Mesothelial cell of epicardium (in vitro differentiated cells): Measurements from ENCODE around the gene CCL16. TPM values are rescaled to one million over a fixed set of nuclear protein-coding genes. Genes with fewer than 3 reads are reported as not detected.
A peak's percentile ranks its signal among the peaks of the same experiment; 100 is the strongest.
"Not testable (repeated sequence)": the region's sequence is repeated elsewhere in the genome, so short reads cannot be mapped to it uniquely, and the experiment has no call there.

Experiments
- DNase-seq, 2 experiments: peaks; one replicate each; pipeline ENCODE4 v3.0.0; 2021; ENCODE audit warnings: low spot score in 2 of 2; ENCODE audit not compliant: unreplicated experiment in 2 of 2
- H3K27ac Mint-ChIP-seq: 2 replicates; pipeline ENCODE4 v1.8.0; 2021; ENCODE audit warnings: mixed read lengths
- H3K27me3 Mint-ChIP-seq: 2 replicates; pipeline ENCODE4 v1.8.0; 2021; ENCODE audit warnings: low read depth, mixed read lengths
- H3K36me3 Mint-ChIP-seq: 2 replicates; pipeline ENCODE4 v1.8.0; 2021; ENCODE audit warnings: mixed read lengths
- H3K4me1 Mint-ChIP-seq: 2 replicates; pipeline ENCODE4 v1.8.0; 2021; ENCODE audit warnings: mixed read lengths
- H3K4me3 Mint-ChIP-seq: 2 replicates; pipeline ENCODE4 v1.8.0; 2021; ENCODE audit warnings: mild to moderate bottlenecking, moderate library complexity, mixed read lengths
- H3K9me3 Mint-ChIP-seq: 2 replicates; pipeline ENCODE4 v1.8.0; 2021; ENCODE audit warnings: mixed read lengths
- CTCF ChIP-seq: fragments of 200-600 bp; sonication (generic); IDR thresholded peaks from one replicate; pipeline ENCODE4 v1.5.0; 2021; ENCODE audit warnings: antibody characterized with exemption; ENCODE audit not compliant: unreplicated experiment
- total RNA-seq: library from RNA; stranded (reverse); gene quantifications from 3 replicates; pipeline ENCODE4 v1.2.1, GENCODE V29; 2021

CCL16 gene
- total RNA-seq, 1 donor from 2014 or later = not detected

DNA sequence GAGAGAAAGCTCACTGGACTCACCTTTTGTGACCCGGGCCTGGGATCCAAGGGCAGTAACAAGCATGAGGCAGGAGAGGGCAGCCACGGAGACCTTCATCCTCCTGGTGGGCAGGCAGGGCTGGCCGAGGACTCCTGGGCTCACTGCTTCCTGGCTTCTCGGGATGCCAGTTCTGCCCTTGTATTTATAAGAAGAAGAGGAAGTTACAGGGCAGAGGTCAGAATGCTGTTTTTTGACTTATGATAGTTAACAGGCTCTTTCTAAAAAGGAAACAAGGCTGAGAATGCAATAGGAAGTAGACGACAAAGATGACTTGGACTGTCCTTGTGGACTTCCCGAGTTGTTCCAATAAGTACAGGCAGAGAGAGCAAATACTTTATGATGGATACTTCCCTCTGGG, 36.5 kb upstream of the CCL16 start, which contains the start of gene CCL23:
TSS of gene CCL23 (minus strand) at position 174 of the 400 bp plus-strand sequence. CDS start at position 99, 75 bp downstream.
- Mint-ChIP-seq H3K27ac (no peak within 1 kb of the TSS), H3K36me3 (no peaks in the 10 kb centered on the region), H3K4me1 (no peaks in the 10 kb centered on the region), H3K27me3 (peaks cover 74% of the 10 kb centered on the region), H3K9me3 (peaks cover 6% of the 10 kb centered on the region), H3K4me3 (no peak within 1 kb of the TSS)
- TF ChIP-seq CTCF = no peak
- DNase-seq = no peak

- H3K4me1 Mint-ChIP-seq = no peaks in the 10 kb centered on the region
- DNase-seq = no peak
- no peaks in the 10 kb centered on the region for H3K36me3 Mint-ChIP-seq
- no peak overlapping the region for H3K27ac Mint-ChIP-seq
- no peak overlapping the region for H3K4me3 Mint-ChIP-seq
- H3K9me3 Mint-ChIP-seq = peaks cover 9% of the 10 kb centered on the region
- peaks cover 70% of the 10 kb centered on the region for H3K27me3 Mint-ChIP-seq
- TF ChIP-seq CTCF = no peak
Measured at GRCh38 chr17:36016555-36016954, 35.3 kb upstream of the CCL16 start.

DNA sequence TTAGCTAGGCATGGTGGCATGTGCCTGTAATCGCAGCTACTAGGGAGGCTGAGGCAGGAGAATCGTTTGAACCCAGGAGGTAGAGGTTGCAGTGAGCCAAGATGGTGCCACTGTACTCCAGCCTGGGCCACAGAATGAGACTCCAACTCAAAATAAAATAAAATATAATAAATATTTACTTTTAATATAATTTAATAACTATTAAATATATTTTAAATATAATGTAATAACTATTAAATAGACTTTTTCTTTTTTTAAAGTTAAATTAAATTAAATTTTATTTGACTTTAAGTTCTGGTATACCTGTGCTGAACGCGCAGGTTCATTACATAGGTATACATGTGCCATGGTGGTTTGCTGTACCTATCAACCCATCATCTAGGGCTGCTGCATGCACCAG, 34.6 kb upstream of the CCL16 start:
- not testable (repeated sequence) for H3K4me1 Mint-ChIP-seq, DNase-seq, H3K27ac Mint-ChIP-seq, H3K36me3 Mint-ChIP-seq, H3K4me3 Mint-ChIP-seq
- Mint-ChIP-seq H3K9me3 (peaks cover 15% of the 10 kb centered on the region), H3K27me3 (peaks cover 65% of the 10 kb centered on the region)

DNA sequence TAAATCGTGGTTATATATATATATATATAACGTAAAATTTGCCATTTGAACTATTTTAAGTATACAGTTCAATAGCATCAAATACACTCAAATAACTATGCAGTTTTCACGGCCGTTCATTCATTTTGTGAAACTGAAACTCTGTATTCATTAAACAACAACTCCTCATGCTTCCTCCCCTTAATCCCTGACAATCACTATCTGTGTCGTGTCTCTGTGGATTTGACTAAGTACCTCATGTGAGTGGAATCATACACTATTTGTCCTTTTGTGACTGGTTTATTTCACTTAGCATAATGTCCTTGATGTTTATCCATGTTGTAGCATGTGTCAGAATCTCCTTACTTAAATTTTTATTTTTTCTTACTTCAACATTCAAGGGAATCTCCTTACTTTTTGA, 33.6 kb upstream of the CCL16 start:
- Mint-ChIP-seq H3K36me3 (no peaks in the 10 kb centered on the region), H3K4me1 (no peaks in the 10 kb centered on the region), H3K27ac (no peak overlapping the region), H3K27me3 (peaks cover 56% of the 10 kb centered on the region), H3K9me3 (peaks cover 23% of the 10 kb centered on the region), H3K4me3 (no peak overlapping the region)
- TF ChIP-seq CTCF = no peak
- no peak for DNase-seq

GRCh38 chr17:36011201-36011600, 29.9 kb upstream of the CCL16 start:
- Mint-ChIP-seq H3K4me3 (no peak overlapping the region), H3K36me3 (no peaks in the 10 kb centered on the region), H3K27me3 (peaks cover 28% of the 10 kb centered on the region), H3K4me1 (no peaks in the 10 kb centered on the region), H3K27ac (no peak overlapping the region), H3K9me3 (peaks cover 30% of the 10 kb centered on the region)
- TF ChIP-seq CTCF = no peak
- no peak for DNase-seq

DNA sequence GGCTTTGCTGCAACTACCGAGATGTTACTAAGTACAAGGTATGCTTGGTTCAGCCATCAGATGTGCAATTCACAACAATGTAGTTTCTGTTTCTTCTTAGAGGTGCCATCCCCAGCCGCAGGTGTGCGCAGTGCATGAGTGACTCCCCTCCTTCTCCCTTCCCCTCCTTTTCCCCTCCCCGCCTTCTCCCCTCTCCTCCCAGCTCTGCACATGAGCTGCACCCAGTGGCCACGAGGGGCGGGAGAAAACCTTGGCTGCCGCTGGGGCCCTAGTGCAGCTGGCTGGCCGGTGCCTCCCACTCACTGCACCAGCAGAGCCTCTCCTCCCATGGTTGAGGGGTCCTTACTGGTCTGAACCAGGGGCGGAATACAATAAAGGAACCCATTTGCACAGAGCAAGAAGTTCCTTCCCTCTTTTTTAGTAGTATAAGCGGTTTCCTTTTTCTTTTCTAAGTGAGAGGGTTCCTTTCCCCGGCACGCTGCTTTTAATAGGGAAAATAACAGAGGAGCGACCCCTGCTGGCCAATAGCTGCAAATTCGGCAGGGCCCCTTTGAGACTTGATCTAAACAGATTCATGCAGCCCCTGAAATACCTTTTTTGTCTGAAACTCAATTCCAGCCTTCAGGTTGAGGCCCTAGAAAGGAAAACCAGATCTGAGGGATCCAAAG, 27.8 kb upstream of the CCL16 start:
- peaks cover 30% of the 10 kb centered on the region for H3K9me3 Mint-ChIP-seq
- no peaks in the 10 kb centered on the region for H3K4me1 Mint-ChIP-seq
- no peak overlapping the region for H3K4me3 Mint-ChIP-seq
- H3K36me3 Mint-ChIP-seq = no peaks in the 10 kb centered on the region
- DNase-seq = peak in 1 of 2 experiments; percentile 24
- no peak overlapping the region for H3K27ac Mint-ChIP-seq
- peaks cover 23% of the 10 kb centered on the region for H3K27me3 Mint-ChIP-seq
- peak; percentile 35 for TF ChIP-seq CTCF
